Liver (tissue), 3 donors: ENCODE measurements around the gene ZNF616.

ENCODE experiments used
- RAD21 ChIP-seq, 2 donors: IDR thresholded peaks; 2 replicates each; pipeline ENCODE4 v1.6.1; 2016; ENCODE audit warnings: antibody characterized with exemption in 2 of 2, mild to moderate bottlenecking in 2 of 2
- RXRA ChIP-seq, 2 donors: IDR thresholded peaks; 2 replicates each; pipeline ENCODE4 v1.6.1; 2017 to 2018; ENCODE audit warnings: antibody characterized with exemption in 2 of 2, mild to moderate bottlenecking in 1 of 2
- TF ChIP-seq, protein P1 (sequence below): fragments of 150-350 bp; IDR thresholded peaks from 2 replicates; pipeline ENCODE4 v1.5.1; 2017; ENCODE audit warnings: improper control_type of control experiment, low read depth, low read length; ENCODE audit not compliant: missing input control
- TF ChIP-seq, protein P2 (sequence below): IDR thresholded peaks from 2 replicates; pipeline ENCODE4 v1.6.1; 2016; ENCODE audit warnings: antibody characterized with exemption
- TF ChIP-seq, protein P3 (sequence below): IDR thresholded peaks from 2 replicates; pipeline ENCODE4 v1.6.1; 2016; ENCODE audit warnings: antibody characterized with exemption
- donor health status: healthy.
- donor health status: healthy.

DNA sequence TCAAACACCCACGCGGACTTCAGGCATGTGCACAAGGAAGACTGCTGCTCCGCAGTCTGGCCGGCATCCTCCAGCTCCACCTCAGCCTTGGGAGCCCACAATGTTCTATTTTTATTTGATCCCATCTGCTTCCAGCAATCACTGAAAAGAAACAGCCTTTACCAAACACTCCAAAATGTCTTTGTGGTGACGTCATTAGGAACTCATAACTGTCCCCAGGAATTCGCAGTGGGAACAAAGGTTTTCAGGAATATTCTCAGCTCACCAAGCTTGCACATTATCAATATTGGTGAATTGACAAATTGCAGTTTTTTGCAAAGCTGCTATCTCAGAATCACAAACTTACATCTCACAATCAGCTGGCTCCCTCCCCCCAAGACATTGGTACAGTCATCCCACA is 29.0 kb downstream of the ZNF616 start:
- TF ChIP-seq, protein P1, sequence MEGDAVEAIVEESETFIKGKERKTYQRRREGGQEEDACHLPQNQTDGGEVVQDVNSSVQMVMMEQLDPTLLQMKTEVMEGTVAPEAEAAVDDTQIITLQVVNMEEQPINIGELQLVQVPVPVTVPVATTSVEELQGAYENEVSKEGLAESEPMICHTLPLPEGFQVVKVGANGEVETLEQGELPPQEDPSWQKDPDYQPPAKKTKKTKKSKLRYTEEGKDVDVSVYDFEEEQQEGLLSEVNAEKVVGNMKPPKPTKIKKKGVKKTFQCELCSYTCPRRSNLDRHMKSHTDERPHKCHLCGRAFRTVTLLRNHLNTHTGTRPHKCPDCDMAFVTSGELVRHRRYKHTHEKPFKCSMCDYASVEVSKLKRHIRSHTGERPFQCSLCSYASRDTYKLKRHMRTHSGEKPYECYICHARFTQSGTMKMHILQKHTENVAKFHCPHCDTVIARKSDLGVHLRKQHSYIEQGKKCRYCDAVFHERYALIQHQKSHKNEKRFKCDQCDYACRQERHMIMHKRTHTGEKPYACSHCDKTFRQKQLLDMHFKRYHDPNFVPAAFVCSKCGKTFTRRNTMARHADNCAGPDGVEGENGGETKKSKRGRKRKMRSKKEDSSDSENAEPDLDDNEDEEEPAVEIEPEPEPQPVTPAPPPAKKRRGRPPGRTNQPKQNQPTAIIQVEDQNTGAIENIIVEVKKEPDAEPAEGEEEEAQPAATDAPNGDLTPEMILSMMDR: no peak
- TF ChIP-seq, protein P2, sequence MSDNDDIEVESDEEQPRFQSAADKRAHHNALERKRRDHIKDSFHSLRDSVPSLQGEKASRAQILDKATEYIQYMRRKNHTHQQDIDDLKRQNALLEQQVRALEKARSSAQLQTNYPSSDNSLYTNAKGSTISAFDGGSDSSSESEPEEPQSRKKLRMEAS: no peak
- no peak for TF ChIP-seq RAD21 (IDR thresholded peaks at IDR 0.05)
- TF ChIP-seq, protein P3, sequence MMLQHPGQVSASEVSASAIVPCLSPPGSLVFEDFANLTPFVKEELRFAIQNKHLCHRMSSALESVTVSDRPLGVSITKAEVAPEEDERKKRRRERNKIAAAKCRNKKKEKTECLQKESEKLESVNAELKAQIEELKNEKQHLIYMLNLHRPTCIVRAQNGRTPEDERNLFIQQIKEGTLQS: no peak
- TF ChIP-seq RXRA (IDR thresholded peaks at IDR 0.05): no peak
